Measurements from ENCODE around the gene TTC28.

TTC28 gene

GRCh38 chr22:28714043-28714628, 34.5 kb upstream of the TTC28 start:
- ChIA-PET CTCF (interaction anchor here (0.9 kb wide), 1 partner anchor 14 kb away, joined by 3 read pairs; no protein-coding TSS in a partner anchor), POLR2A (no interaction called here)
- no peak for TF ChIP-seq CTCF (IDR thresholded peaks at IDR 0.05; ENCODE audit: control extremely low read depth, extremely low read depth, low read depth, missing control alignments)
- DNase-seq (ENCODE audit: extremely low spot score) = no peak

- no peak for DNase-seq (ENCODE audit: extremely low spot score)
- ChIA-PET POLR2A (no interaction called here), CTCF (no interaction called here)
- no peak for TF ChIP-seq CTCF (IDR thresholded peaks at IDR 0.05; ENCODE audit: control extremely low read depth, extremely low read depth, low read depth, missing control alignments)
These were observed 32.5 kb upstream of the TTC28 start for GRCh38 chr22:28711820-28712777.

- POLR2A ChIA-PET = no interaction called here
- CTCF ChIA-PET = no interaction called here
- TF ChIP-seq CTCF (IDR thresholded peaks at IDR 0.05; ENCODE audit: control extremely low read depth, extremely low read depth, low read depth, missing control alignments) = no peak
- DNase-seq (ENCODE audit: extremely low spot score) = no peak
These were observed 31.7 kb upstream of the TTC28 start for GRCh38 chr22:28711341-28711740.

GRCh38 chr22:28710576-28711191, 31.0 kb upstream of the TTC28 start:
- ChIA-PET CTCF (interaction anchor here (0.7 to 1.9 kb wide), 3 partner anchors 9 to 119 kb away, joined by 3 to 5 read pairs (median 3); no protein-coding TSS in a partner anchor), POLR2A (interaction anchor here (1.0 kb wide), 1 partner anchor 30 kb away, joined by 3 read pairs; no protein-coding TSS in a partner anchor)
- no peak for TF ChIP-seq CTCF (IDR thresholded peaks at IDR 0.05; ENCODE audit: control extremely low read depth, extremely low read depth, low read depth, missing control alignments)
- DNase-seq (ENCODE audit: extremely low spot score) = no peak

GRCh38 chr22:28710107-28710506, 30.5 kb upstream of the TTC28 start:
- CTCF ChIA-PET = interaction anchor here (0.7 to 1.9 kb wide), 6 partner anchors 9 to 329 kb away, joined by 3 to 5 read pairs (median 3); no protein-coding TSS in a partner anchor

More at GRCh38 chr22:28710107-28710506, 30.5 kb upstream of the TTC28 start:
- POLR2A ChIA-PET = interaction anchor here (1.0 kb wide), 1 partner anchor 31 kb away, joined by 3 read pairs; no protein-coding TSS in a partner anchor
- no peak for TF ChIP-seq CTCF (IDR thresholded peaks at IDR 0.05; ENCODE audit: control extremely low read depth, extremely low read depth, low read depth, missing control alignments)
- no peak for DNase-seq (ENCODE audit: extremely low spot score)

Measured in GM10248 (cell line).